PC-3 (cell line): ENCODE results near the gene CAT.

Experiments
- EZH2 ChIP-seq: fragments of 300-600 bp; sonication (generic); IDR thresholded peaks from one replicate; pipeline ENCODE4 v1.6.1; 2017; ENCODE audit warnings: antibody characterized with exemption, mild to moderate bottlenecking, low read length; ENCODE audit not compliant: unreplicated experiment
- EZH2phosphoT487 ChIP-seq: fragments of 300-600 bp; sonication (generic); IDR thresholded peaks from 2 replicates; pipeline ENCODE4 v1.6.1; 2018; ENCODE audit warnings: mild to moderate bottlenecking, antibody characterized with exemption, low read length, borderline replicate concordance
- TF ChIP-seq, protein P1 (sequence below): fragments of 300-600 bp; sonication (generic); conservative IDR thresholded peaks from 2 replicates; pipeline ENCODE4 v1.5.1; 2017; ENCODE audit warnings: antibody characterized with exemption, low read depth, mild to moderate bottlenecking, low read length

DNA sequence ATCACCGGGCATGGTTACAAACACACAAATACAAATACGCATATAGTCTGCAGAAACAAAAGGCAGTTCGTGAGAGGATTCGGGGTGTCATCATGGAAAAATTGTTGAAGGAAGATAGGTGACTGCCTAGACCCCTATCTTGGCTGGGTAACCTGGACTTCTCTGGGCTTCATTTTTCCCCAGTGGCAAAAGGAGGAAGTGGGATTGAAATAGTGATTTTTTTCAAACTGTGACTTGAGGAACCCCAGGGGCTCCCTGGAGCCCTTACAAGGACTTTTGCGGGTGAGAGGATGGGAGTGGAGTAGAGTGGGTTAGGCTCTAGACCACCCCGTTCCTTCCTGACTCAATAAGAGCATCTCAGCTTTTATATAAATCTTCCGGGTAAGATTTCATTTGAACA, 75.9 kb downstream of the CAT start:
- TF ChIP-seq, protein P1, sequence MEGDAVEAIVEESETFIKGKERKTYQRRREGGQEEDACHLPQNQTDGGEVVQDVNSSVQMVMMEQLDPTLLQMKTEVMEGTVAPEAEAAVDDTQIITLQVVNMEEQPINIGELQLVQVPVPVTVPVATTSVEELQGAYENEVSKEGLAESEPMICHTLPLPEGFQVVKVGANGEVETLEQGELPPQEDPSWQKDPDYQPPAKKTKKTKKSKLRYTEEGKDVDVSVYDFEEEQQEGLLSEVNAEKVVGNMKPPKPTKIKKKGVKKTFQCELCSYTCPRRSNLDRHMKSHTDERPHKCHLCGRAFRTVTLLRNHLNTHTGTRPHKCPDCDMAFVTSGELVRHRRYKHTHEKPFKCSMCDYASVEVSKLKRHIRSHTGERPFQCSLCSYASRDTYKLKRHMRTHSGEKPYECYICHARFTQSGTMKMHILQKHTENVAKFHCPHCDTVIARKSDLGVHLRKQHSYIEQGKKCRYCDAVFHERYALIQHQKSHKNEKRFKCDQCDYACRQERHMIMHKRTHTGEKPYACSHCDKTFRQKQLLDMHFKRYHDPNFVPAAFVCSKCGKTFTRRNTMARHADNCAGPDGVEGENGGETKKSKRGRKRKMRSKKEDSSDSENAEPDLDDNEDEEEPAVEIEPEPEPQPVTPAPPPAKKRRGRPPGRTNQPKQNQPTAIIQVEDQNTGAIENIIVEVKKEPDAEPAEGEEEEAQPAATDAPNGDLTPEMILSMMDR, result no peak
- TF ChIP-seq EZH2, result no peak
- TF ChIP-seq EZH2phosphoT487, result no peak
